Measurements from ENCODE around the gene ACVR2A.

Gene ACVR2A

DNA sequence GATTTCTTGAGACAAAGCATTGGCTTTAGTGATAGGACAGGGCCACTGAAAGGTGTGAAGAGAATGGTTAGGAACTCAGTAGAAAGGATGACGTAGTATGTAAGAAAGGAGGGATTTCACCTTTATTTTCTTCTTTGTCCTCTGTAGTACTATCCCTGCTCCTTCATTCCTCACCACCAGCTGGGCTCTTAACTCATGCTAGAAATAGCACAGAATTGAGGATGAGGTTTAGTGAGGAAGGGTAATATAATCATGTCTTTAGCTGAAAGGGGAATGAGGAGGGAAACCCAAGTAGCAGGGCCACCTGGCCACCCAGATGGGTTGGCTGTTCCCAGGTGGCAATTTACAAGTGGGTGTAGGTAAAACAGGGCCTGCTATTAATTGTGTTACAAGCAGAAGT is 15.2 kb downstream of the ACVR2A start:
- TF ChIP-seq, protein P1, sequence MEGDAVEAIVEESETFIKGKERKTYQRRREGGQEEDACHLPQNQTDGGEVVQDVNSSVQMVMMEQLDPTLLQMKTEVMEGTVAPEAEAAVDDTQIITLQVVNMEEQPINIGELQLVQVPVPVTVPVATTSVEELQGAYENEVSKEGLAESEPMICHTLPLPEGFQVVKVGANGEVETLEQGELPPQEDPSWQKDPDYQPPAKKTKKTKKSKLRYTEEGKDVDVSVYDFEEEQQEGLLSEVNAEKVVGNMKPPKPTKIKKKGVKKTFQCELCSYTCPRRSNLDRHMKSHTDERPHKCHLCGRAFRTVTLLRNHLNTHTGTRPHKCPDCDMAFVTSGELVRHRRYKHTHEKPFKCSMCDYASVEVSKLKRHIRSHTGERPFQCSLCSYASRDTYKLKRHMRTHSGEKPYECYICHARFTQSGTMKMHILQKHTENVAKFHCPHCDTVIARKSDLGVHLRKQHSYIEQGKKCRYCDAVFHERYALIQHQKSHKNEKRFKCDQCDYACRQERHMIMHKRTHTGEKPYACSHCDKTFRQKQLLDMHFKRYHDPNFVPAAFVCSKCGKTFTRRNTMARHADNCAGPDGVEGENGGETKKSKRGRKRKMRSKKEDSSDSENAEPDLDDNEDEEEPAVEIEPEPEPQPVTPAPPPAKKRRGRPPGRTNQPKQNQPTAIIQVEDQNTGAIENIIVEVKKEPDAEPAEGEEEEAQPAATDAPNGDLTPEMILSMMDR (conservative IDR thresholded peaks at IDR 0.05): no peak
- no peak overlapping the region for H3K27ac ChIP-seq

DNA sequence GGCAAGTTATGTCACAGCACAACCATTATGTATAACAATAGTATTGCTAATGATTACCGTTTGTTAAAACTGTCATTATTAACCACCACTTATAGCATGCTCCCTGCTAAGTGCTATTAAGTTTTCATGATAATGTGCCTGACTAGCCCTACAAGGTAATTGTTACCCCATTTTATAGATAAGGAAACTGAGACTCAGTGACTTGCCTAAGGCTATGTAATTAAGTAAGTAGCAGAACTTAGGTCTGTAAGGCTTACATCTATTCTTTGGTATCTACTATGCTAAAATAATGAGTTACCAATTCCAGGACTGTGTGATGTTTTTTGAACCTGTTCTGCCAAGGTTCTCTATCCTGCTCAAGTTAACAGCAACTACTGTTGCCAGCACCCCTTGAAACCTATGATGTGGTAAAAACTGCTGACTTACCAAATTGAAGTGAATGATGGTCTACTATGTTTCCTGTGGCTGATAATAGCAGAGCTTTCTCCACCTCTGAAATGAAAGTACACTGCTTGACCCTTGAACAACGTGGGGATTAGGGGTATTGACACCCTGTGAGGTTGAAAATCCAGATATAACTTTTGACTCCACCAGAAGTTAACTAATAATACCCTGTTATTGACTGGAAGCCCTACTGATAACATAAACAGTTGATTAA is 18.2 kb downstream of the ACVR2A start:
- H3K27ac ChIP-seq: no peak overlapping the region
- TF ChIP-seq, protein P1 (conservative IDR thresholded peaks at IDR 0.05): no peak

DNA sequence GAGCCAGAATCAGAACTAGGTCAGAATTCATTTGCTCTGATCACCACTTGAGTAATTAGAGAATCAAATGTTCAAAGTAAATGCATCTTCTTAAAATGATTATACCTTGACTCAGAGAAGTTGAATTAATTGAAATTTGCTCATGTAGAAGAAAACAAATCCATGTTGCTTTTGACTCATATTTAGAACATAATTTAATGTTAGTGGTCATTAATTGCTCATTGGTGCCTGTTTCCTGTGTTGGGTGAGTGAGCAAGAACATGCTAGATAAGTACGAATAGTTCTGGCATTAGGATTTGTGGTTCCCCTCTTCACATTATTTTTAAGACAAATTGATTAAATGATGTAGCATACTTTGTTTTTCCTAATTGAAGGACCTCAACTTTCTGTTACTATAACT is 19.0 kb downstream of the ACVR2A start:
- TF ChIP-seq, protein P1 (conservative IDR thresholded peaks at IDR 0.05): no peak

DNA sequence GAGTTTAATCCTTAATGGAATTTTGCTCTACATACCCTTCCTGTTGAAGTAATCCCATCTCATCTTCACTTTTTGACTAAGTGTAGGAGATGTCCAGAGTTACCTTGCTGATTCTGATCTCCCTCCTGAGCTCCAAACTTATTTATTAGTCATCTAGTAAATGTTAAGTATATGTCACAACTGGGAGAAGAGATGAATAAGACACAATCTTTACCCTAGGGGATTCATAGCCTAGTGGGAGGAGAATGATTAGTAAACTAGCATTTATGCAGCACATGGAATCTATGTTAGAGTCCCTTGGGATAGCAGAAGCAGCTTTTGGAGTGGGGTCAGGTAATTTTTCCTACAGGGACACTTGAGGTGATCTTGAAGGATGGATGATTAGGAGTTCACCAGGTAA is 20.7 kb downstream of the ACVR2A start:
- H3K27ac ChIP-seq: no peak overlapping the region
- TF ChIP-seq, protein P1 (conservative IDR thresholded peaks at IDR 0.05): no peak

More for the DNA sequence above, 19.0 kb downstream of the ACVR2A start:
- no peak overlapping the region for H3K27ac ChIP-seq

DNA sequence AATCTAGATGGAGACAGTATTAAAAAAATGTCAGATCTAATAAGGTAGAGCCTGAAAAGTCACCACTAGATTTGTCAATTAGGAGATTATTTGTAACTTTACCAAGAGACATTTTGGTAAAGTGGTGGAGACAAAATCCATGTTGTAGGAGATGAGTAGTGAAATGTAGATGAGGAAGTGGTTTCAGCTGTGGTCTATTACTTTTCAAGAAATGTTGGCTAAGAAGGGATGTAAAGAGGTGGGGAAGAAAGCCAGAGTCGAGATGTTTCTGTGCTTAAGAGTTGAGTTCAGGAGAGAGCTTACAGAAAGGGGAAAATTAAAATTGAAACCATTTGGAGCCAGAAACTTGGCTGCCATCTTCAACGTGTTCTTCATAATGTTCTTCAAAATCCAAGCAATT is 22.2 kb downstream of the ACVR2A start:
- TF ChIP-seq, protein P1 (conservative IDR thresholded peaks at IDR 0.05): no peak
- H3K27ac ChIP-seq: no peak overlapping the region

DNA sequence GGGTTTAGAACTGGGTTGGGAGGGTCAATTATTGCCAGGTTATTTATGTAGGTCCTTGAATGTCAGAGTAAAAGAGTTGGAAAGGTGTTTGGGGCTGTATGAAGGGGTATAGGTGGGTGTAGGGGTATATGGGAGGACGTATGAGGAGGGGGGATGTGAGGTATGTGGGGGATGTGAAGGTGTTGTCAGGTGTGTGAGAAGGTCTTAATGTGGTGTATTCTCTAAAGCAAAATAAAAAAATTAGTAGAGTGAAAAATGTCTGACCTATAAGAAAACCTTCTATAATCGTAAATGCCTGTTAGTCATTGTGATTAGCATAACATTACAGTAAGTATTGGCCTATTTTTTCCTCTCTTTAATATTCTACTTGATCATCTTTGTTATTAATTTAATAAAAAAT is 25.1 kb downstream of the ACVR2A start:
- TF ChIP-seq, protein P1 (conservative IDR thresholded peaks at IDR 0.05): no peak
- no peak overlapping the region for H3K27ac ChIP-seq

DNA sequence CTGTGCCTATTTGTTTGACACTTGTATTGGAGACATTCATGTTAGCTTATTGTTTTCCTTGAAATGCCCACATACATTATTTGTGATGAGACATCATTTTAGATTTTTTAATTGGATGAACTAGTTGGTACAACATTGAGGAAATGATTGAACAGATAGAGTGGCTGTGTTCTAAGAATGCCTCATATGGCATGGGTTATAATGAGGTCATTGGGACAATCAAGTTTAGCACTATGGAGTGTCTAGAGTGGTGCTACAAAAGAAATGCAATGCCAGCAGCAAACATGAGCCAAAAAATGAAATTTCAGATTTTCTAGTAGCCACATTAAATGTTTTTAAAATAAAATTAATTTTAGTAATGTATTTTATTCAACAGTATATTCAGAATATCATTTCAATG is 28.1 kb downstream of the ACVR2A start:
- no peak overlapping the region for H3K27ac ChIP-seq
- TF ChIP-seq, protein P1 (conservative IDR thresholded peaks at IDR 0.05): no peak

All from VCaP (cell line).